MM.1S (cell line): Measurements from ENCODE around the gene NUP153.
"Not testable (repeated sequence)": the region's sequence is repeated elsewhere in the genome, so short reads cannot be mapped to it uniquely, and the experiment has no call there.

Experiments
- DNase-seq: peaks from one replicate; pipeline ENCODE4 v3.0.0-alpha.2; 2015
- H2AFZ ChIP-seq: fragments of 300-600 bp; sonication (generic); 2 replicates; pipeline ENCODE4 v1.6.0; 2016; ENCODE audit warnings: antibody characterized with exemption, low read length
- H3F3A ChIP-seq: fragments of 300-600 bp; sonication (generic); 2 replicates; pipeline ENCODE4 v1.6.1; 2016; ENCODE audit warnings: mild to moderate bottlenecking, antibody characterized with exemption, low read length, moderate library complexity, mixed read lengths; ENCODE audit not compliant: insufficient read depth
- H3K27ac ChIP-seq: fragments of 300-600 bp; sonication (generic); 2 replicates; pipeline ENCODE4 v1.5.1; 2016; ENCODE audit warnings: mild to moderate bottlenecking, low read length
- H3K27me3 ChIP-seq: fragments of 300-600 bp; sonication (generic); replicated peaks from 2 replicates; pipeline ENCODE4 v1.6.0; 2016; ENCODE audit warnings: low read length; ENCODE audit not compliant: insufficient read depth
- H3K36me3 ChIP-seq: fragments of 300-600 bp; sonication (generic); replicated peaks from 2 replicates; pipeline ENCODE4 v1.6.1; 2016; ENCODE audit warnings: mild to moderate bottlenecking, low read length, mixed read lengths; ENCODE audit not compliant: insufficient read depth
- H3K4me1 ChIP-seq: fragments of 300-600 bp; sonication (generic); 2 replicates; pipeline ENCODE4 v1.6.1; 2016; ENCODE audit warnings: low read length, mixed read lengths
- H3K4me2 ChIP-seq: fragments of 300-600 bp; sonication (generic); 2 replicates; pipeline ENCODE4 v1.6.0; 2016; ENCODE audit warnings: low read depth, low read length
- H3K4me3 ChIP-seq: fragments of 300-600 bp; sonication (generic); 2 replicates; pipeline ENCODE4 v1.5.1; 2016; ENCODE audit warnings: low read length, mixed read lengths
- H3K79me2 ChIP-seq: fragments of 300-600 bp; sonication (generic); 2 replicates; pipeline ENCODE4 v1.6.1; 2016; ENCODE audit warnings: mixed run types, low read length, mixed read lengths
- H3K9ac ChIP-seq: fragments of 300-600 bp; sonication (generic); 2 replicates; pipeline ENCODE4 v1.6.1; 2016; ENCODE audit warnings: low read length, mixed read lengths
- H3K9me2 ChIP-seq: fragments of 300-600 bp; sonication (generic); replicated peaks from 2 replicates; pipeline ENCODE4 v1.6.1; 2016; ENCODE audit warnings: mild to moderate bottlenecking, low read length, mixed read lengths; ENCODE audit not compliant: insufficient read depth
- H3K9me3 ChIP-seq: fragments of 300-600 bp; sonication (generic); replicated peaks from 2 replicates; pipeline ENCODE4 v1.6.1; 2016; ENCODE audit warnings: mild to moderate bottlenecking, low read length, mixed read lengths; ENCODE audit not compliant: insufficient read depth
- H4K20me1 ChIP-seq: fragments of 300-600 bp; sonication (generic); 2 replicates; pipeline ENCODE4 v1.6.1; 2016; ENCODE audit warnings: mild to moderate bottlenecking, low read length, moderate library complexity, mixed read lengths; ENCODE audit not compliant: insufficient read depth
- CTCF ChIP-seq: fragments of 300-600 bp; sonication (generic); IDR thresholded peaks from 2 replicates; pipeline ENCODE4 v1.5.1; 2016; ENCODE audit warnings: antibody characterized with exemption, low read length, mixed read lengths
- EZH2 ChIP-seq: fragments of 300-600 bp; sonication (generic); optimal IDR thresholded peaks from 2 replicates; pipeline ENCODE3; 2017; ENCODE audit warnings: low read depth, mild to moderate bottlenecking, antibody characterized with exemption, low read length, mixed read lengths
- EZH2phosphoT487 ChIP-seq: fragments of 300-600 bp; sonication (generic); IDR thresholded peaks from 2 replicates; pipeline ENCODE4 v1.6.1; 2018; ENCODE audit warnings: antibody characterized with exemption, low read length

NUP153 gene

GRCh38 chr6:17712576-17712975, 5.9 kb upstream of the NUP153 start:
- no peak for DNase-seq
- H3K9me2 ChIP-seq, result no peaks in the 10 kb centered on the region
- TF ChIP-seq EZH2phosphoT487 (no peak), CTCF (no peak), EZH2 (no peak)
- H3K9ac ChIP-seq, result no peak overlapping the region
- no peak overlapping the region for H2AFZ ChIP-seq
- H3K9me3 ChIP-seq, result no peaks in the 10 kb centered on the region
- no peaks in the 10 kb centered on the region for H4K20me1 ChIP-seq
- no peaks in the 10 kb centered on the region for H3K27me3 ChIP-seq
- H3K79me2 ChIP-seq, result peaks cover 2% of the 10 kb centered on the region; the same call in 1 of the 2 replicates
- 0 out of 2 replicates have a peak, but pooled peaks cover under 1% of the 10 kb centered on the region for H3K4me1 ChIP-seq
- no peaks in the 10 kb centered on the region for H3F3A ChIP-seq
- H3K4me2 ChIP-seq, result no peak overlapping the region
- no peak overlapping the region for H3K4me3 ChIP-seq
- no peak overlapping the region for H3K27ac ChIP-seq
- no peaks in the 10 kb centered on the region for H3K36me3 ChIP-seq

- no peaks in the 10 kb centered on the region for H3K9me3 ChIP-seq
- H3K9me2 ChIP-seq, result no peaks in the 10 kb centered on the region
- H3K4me1 ChIP-seq, result peaks cover 4% of the 10 kb centered on the region; the same call in 1 of the 2 replicates
- DNase-seq, result no peak
- no peak overlapping the region for H3K27ac ChIP-seq
- peaks cover 20% of the 10 kb centered on the region for H3K79me2 ChIP-seq
- TF ChIP-seq EZH2phosphoT487 (no peak), EZH2 (no peak), CTCF (no peak)
- H3F3A ChIP-seq, result peaks cover 11% of the 10 kb centered on the region; the same call in 1 of the 2 replicates
- H3K4me2 ChIP-seq, result no peak overlapping the region
- no peaks in the 10 kb centered on the region for H3K27me3 ChIP-seq
- no peak overlapping the region for H2AFZ ChIP-seq
- no peak overlapping the region for H3K9ac ChIP-seq
- H3K36me3 ChIP-seq, result no peaks in the 10 kb centered on the region
- H3K4me3 ChIP-seq, result no peak overlapping the region
- H4K20me1 ChIP-seq, result no peaks in the 10 kb centered on the region
Observed at GRCh38 chr6:17710331-17710730, 3.6 kb upstream of the NUP153 start.

- DNase-seq, result no peak
- Histone ChIP-seq H3K27me3 (no peaks in the 10 kb centered on the region), H3K79me2 (peaks cover 28% of the 10 kb centered on the region), H3K4me1 (peaks cover 5% of the 10 kb centered on the region; the same call in 1 of the 2 replicates), H3K36me3 (no peaks in the 10 kb centered on the region; the same call in 1 of the 2 replicates), H3K4me2 (no peak overlapping the region), H3K9me2 (no peaks in the 10 kb centered on the region), H3K4me3 (no peak overlapping the region), H4K20me1 (no peaks in the 10 kb centered on the region), H3K27ac (no peak overlapping the region), H3K9me3 (no peaks in the 10 kb centered on the region), H3F3A (peaks cover 14% of the 10 kb centered on the region), H3K9ac (no peak overlapping the region), H2AFZ (no peak overlapping the region)
- TF ChIP-seq CTCF, result no peak
- TF ChIP-seq EZH2phosphoT487, result no peak
- TF ChIP-seq EZH2, result no peak
Observed at GRCh38 chr6:17709476-17709875, 2.8 kb upstream of the NUP153 start.

- peaks cover 16% of the 10 kb centered on the region for H3K4me1 ChIP-seq
- H3K36me3 ChIP-seq, H3K4me2 ChIP-seq, H3K9ac ChIP-seq, H2AFZ ChIP-seq, H3K9me2 ChIP-seq, H3K9me3 ChIP-seq, H4K20me1 ChIP-seq, H3K27me3 ChIP-seq, H3K27ac ChIP-seq, DNase-seq, H3K4me3 ChIP-seq: not testable (repeated sequence)
- peaks cover 43% of the 10 kb centered on the region for H3K79me2 ChIP-seq
- H3F3A ChIP-seq, result peaks cover 25% of the 10 kb centered on the region
Observed at GRCh38 chr6:17708035-17708434, 1.3 kb upstream of the NUP153 start.
